ENCODE data around the gene TDRD3.
"Not testable (repeated sequence)": the region's sequence is repeated elsewhere in the genome, so short reads cannot be mapped to it uniquely, and the experiment has no call there.

TDRD3 gene
- long read RNA-seq, donor 1, partial matches to known transcripts = 10 of 12 reads
- long read RNA-seq, donor 1, other reads (novel, unspliced or antisense) = 0 of 12 reads
- long read RNA-seq, donor 2 = 0 reads
- long read RNA-seq, donor 3, partial matches to known transcripts = 0 of 1 reads
- long read RNA-seq, donor 3, other reads (novel, unspliced or antisense) = 0 of 1 reads
- long read RNA-seq, donor 4, partial matches to known transcripts = 12 of 12 reads
- long read RNA-seq, donor 4, other reads (novel, unspliced or antisense) = 0 of 12 reads
- long read RNA-seq, donor 5, partial matches to known transcripts = 0 of 1 reads
- long read RNA-seq, donor 5, other reads (novel, unspliced or antisense) = 0 of 1 reads
- long read RNA-seq, donor 6, partial matches to known transcripts = 0 of 2 reads
- long read RNA-seq, donor 6, other reads (novel, unspliced or antisense) = 0 of 2 reads
- long read RNA-seq, donor 7, partial matches to known transcripts = 7 of 8 reads
- long read RNA-seq, donor 7, other reads (novel, unspliced or antisense) = 0 of 8 reads
- long read RNA-seq, donor 8 = 0 reads

DNA sequence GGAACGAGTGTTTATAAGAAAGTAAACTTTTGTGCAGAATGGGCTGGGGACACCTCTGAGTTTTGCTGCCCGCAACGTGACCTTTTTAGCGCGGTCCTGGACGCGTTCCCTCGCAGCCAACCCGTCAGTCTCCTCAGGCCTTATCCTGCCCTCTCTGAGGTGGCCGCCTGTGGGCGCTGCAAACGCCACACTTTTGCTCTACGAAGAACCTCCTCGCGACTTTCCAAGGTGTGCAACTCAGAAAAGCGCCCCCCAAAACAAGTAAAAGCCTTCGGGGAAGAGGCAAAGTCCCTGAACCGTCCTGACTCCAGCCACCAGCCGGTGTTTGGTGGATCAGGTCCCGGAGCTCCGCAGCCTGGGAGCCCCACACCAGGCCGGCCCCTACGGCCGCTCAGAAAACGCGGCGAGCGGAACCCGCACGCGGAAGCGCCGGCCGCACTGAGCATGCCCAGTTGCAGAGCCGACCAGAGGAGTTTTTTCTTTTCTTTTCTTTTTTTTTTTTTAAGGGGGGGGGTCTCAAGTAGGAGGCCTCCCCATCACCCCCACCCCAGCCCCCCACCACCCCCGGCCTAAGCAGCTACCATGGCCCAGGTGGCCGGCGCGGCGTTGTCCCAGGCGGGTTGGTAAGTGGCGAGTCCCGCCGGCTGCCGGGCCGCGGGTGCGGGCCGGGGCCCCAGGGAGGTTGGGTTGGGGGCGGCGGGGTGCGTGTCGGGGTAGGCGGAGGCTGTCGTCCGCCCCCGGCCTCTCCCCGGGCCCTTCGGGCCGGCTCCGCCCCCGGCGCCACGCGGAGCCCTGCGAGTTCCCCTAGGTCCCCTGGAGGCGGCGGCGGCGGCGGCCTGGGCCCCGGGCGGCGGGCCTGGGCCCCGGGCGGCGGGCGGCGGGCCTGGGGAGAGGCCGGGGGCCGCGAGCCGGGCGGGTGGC lies at the start of gene TDRD3:
TSS of gene TDRD3 (plus strand) at position 438 of the 921 bp plus-strand sequence. CDS start at position 583, 145 bp downstream.
- peak; percentile 98 for DNase-seq

DNA sequence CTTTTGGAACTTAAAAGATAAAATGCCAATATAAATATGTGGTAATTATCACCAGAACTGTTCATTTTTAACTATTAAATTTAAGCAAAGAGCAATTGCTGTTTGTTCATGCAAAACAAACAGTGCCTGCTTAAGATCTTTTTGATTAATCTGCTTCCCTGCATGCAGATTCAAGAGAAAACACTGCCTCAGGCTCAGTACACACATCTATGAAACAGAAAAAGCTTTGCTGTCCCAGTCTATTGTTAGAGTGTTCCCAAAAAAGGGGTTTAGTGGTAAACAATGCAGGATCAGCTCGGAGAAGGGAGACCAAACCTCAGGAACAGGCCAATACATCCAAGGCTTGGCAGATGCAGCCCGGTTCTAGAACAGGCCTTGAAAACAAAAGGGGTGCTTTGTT lies 49.3 kb upstream of the TDRD3 start:
- DNase-seq = no peak

DNA sequence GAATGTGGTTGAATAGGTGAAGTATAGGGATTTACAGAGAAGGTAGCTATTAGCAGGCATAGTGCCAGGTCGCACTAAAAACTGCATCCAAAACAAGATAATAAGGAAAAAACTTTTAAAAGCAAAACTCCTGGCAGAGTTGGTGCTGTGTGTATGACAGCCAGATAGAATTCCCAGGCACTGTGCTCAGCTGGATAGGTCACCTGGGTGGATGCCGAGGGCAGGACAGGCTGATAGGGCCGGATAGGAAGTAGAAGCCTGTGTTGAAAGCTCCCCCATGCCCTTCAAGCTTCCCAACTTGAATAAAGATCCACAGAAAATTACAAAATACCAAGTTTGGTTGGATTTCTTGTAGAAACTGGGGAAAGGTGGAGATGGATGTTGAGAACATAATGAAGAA lies 48.9 kb upstream of the TDRD3 start:
- no peak for DNase-seq

DNA sequence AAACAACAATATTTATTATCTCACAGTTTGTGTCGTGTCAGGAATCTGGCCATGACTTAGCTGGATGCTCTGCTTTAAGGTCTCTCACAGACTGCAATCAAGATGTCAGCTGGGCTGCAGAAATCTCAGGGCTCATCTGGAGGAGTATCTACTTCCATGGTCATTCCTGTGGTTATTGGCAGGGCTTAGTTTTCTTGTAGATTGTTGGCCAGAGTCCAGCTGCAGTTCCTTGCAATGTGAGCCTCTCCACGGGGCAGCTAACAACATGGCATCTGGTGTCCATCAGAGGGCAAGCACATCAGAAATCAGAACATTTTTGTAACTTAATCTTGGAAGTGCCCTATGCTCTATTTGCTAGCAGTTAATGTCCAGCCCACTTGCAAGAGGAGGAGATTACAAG lies 45.7 kb upstream of the TDRD3 start:
- no peak for DNase-seq

DNA sequence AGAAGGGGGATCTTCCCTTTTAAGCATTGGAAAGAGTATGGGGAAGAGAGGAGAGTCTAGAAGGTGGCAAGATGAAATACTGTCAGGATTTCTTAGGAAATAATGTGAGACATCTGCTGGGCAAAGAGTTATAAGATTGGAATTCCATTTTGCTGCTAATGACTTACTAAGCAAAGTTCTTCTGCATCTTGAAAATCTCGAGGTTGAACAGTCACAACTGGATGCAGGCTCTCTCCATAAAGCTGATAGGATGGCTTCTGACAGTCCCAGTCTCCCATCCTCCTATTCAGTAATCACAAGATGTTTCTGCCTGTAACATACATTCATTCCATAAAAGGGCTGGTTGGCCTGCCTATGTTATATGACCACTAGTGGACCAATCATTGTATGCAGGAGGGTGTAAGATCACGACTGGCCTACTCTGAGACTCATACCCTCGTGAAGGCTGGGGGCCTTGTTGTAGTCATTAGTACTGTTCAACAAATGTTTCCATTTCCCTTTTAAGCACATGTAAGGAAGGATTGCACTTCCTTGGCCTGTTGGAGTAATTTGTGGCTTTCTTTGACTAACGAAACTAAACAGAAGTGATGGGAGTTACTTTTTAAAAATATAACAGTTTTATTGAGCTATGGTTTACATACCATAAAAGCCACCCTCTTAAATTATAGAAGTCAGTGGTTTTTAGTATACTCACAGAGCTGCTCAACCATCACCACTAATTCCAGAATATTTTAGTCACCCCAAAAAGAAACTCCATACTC lies 45.0 kb upstream of the TDRD3 start:
- DNase-seq = no peak

DNA sequence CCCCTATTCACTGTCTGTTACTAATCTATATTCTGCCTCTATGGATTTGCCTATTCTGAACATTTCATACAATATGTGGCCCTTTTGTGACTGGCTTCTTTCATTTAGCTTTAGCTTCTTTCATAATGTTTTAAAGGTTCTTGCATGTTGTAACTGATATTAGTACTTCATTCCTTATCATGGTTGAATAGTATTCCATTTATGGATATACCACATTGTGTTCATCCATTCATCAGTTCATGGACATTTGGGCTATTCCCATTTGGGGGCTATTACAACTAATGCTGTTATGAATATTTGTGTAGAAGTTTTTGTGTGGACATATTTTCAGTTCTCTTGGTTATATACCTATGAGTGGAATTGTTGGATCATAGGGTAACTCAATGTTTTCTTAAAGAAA lies 44.4 kb upstream of the TDRD3 start:
- no peak for DNase-seq

DNA sequence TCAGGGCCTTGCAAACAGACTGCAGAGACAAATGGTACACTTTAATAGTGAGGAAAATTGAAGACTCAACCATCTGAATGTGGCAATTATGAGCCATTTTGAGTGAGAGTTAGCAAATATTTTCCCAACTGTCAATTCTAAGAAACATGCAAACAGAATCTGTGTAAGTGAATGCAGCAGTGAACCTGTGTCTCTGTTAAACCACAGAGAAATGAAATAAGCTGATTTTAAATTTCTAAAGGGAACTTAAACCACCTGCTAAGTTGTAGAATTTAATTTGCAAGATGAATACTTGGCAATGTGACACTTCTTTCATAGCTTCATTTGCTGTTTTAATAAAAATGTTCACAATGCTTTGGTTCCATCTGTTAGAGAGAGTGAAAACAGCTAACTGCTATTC lies 42.0 kb upstream of the TDRD3 start:
- no peak for DNase-seq

DNA sequence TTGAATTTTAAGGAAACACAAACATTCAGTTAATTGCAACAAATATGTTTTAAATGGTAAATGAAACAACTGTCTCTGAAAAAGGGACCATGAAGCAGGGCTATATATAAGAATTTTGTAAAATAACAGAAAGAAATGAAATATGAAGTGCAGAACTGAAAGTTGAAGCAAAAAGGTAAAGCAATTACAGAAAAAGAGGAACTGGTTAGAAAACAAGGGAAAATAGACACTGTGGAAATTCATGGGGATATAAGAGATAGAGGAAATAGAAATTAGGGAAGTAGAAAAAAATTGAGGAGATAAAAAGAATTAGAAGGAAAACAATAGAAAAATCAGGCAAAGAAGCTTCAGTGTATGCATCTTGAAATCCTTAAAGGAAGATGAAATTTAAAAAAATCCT lies 40.0 kb upstream of the TDRD3 start:
- no peak for DNase-seq

DNA sequence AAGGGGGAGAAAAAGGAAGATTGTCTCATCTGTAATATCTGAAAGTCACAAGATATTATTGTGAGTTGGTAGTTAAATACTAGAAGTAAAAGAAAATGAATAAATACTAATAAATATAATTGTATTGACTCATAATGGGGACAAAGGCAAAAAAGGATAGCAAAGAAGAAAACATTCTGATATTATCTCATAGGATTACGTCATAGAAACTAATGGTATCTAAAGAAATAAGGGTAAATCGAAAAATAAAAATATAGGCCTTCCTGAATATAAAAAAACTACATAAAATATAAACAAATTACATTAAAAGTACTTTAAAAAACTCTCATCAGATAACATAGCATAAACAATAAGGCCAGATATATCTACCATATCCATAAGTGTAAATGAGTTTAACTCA lies 38.6 kb upstream of the TDRD3 start:
- DNase-seq = no peak

DNA sequence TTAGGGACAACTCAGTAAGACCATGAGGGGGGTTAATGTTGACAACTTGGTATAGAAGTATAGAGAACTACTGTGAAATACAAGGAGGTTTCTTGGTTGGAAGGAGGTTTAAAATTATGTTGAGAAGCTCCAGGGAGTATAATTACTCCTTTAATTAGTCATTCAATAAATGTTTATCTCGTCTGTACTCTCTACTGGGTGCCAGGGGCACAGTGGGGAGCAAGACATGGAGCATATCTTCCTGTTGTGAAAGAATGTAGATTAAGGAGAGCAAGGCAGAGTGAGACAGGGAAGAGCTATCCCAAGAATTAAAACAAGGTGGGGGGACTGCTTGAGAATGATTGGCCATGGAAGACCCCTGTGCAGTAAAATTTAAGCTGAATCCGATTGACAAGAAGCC lies 33.7 kb upstream of the TDRD3 start:
- DNase-seq = no peak

DNA sequence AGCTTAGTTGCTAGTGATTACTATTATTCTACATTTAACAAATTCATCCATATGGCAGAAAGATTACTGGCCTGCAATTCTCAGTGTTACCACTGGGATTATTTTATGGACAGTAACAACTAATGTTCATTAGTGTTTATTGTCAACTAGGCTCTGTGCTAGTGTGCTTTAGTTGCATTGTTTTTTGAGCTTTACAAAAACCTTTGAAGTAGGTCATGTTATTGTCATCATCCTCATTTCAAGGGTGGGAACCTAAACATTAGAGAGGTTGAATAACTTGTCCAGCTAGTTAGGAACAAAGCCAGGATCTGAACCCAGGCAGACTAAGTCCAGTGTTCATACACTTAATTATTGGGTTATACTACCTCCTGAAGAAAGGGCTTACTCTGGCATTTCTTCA lies 27.8 kb upstream of the TDRD3 start:
- DNase-seq = no peak

DNA sequence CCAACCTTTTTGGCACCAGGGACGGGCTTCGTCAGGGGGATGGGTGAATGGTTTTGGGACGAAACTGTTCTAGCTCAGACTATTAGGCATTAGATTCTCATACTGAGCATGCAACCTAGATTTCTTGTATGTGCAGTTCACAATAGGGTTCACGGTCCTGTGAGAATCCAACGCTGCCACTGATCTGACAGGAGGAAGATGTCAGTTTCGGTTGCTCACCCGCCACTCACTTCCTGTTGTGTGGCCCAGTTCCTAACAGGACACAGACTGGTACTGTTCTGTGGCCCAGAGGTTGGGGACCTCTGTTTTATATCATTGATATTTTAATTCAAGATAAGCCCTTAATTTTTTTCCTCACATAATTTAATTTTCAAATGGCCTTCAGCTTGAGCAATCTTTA lies 26.7 kb upstream of the TDRD3 start:
- no peak for DNase-seq

DNA sequence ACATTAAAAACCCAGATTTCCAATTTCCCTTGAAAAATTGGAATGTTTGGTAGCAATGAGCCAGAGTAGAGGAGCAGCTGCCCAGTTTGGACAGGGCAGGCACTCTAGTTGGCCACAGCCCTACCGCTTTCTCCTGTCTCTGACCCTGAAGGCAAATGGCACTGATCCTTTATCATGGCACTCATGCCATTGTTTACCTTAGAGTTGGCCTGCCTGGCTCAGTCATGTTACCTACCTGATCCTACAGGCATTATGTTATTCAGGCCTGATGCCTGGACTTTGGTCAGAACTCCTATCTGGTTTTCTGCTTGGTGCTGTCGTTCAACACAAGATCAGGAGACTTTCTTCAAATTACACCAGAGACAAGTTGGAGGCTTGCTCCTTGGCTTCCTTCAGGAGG lies 24.9 kb upstream of the TDRD3 start:
- no peak for DNase-seq

DNA sequence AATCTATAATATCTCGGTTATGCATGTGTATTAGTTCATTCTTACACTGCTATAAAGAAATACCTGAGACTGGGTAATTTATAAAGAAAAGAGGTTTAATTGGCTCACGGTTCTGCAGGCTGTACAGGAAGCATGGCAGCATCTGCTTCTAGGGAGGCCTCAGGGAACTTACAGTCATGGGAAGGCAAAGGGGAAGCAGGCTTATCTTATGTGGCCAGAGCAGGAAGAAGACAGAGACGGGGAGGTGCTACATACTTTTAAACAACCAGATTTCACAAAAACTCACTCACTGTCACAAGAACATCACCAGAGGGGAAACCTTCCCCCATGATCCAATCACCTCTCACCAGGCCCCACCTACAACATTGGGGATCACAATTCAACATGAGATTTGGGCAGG lies 17.7 kb upstream of the TDRD3 start:
- DNase-seq = not testable (repeated sequence)

DNA sequence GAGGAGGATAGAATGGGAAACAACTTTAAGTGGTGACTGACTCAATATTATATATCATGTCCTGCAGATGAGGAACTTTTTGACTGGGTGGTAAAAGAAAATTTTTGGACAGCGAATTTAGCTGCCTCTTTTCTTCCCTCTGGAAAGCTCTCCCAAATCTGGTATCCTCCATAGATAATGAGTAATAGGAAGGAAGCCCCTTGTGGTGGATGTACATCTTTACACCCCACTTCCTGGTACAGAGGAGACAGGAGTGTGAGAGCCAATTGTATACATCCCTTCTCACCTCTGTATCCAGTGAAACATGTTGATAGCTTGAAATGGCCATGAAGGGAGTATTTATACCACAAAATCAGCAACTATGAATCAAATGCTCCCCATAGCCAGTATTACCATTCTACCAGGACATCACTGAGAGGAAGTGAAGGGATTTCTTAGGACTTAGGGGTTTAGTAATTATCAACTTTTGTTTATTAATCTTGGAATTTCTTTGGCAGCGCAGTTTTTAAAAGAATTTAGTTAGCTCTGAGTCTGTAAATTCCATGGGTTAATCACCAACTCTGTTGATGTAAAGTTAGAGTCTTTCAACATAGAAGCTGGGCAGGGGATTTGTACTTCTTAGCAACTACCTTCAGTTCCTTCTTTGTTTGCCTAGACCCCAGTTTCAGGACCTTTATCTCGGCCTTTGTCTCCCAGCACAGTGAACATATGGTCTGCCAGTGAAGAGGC lies 17.0 kb upstream of the TDRD3 start:
- no peak for DNase-seq

DNA sequence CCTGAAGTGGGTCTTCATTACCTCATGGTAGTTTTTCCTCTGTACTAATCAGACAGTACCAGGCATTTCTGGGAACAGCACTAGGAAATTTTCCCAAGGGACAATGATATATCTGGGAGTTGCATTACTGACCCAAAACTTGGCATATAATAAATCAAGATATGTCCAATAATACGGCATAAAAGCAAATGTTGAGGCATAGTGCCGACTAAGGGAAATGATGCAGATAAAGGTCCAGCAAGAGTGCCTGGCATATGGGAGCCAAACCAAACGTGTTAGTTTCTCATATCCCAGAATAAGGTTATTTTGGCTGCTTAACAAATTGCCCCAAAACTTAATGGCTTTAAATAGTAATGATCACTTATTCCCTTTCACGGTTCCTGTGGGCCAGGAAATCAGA lies 12.1 kb upstream of the TDRD3 start:
- no peak for DNase-seq

DNA sequence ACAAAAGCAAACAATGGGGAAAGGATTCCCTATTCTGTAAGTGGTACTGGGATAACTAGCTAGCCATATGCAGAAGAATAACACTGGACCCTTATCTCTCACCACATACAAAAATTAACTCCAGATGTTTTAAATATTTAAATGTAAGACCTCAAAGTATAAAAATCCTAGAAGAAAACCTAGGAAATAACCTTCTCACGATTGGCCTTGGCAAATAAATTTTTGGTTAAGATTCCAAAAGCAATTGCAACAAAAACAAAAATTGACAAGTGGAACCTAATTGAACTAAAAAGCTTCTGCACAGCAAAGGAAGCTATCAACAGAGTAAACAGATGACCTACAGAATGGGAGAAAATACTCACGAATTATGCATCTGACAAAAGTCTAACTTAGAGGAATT lies 10.8 kb upstream of the TDRD3 start:
- DNase-seq = no peak

DNA sequence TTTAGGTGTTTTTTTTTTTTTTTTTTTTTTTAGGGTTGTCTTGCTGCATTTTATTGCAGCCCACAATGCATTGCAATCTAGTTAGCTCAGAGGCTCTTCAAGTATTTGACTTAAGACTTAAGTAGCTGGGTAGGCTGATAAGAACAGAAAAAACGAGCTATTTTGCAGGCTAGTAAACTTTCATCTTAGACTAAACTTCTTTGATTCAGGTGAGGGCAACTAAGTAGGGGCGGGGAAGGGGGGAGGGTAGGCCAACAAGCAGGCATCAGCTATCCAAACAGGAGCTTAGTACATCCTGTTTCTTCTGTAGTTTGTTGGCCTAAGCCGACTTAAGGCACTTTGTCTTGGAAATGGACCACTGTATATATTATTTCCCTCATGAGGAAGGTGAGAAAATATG lies 4.9 kb upstream of the TDRD3 start:
- DNase-seq = no peak

DNA sequence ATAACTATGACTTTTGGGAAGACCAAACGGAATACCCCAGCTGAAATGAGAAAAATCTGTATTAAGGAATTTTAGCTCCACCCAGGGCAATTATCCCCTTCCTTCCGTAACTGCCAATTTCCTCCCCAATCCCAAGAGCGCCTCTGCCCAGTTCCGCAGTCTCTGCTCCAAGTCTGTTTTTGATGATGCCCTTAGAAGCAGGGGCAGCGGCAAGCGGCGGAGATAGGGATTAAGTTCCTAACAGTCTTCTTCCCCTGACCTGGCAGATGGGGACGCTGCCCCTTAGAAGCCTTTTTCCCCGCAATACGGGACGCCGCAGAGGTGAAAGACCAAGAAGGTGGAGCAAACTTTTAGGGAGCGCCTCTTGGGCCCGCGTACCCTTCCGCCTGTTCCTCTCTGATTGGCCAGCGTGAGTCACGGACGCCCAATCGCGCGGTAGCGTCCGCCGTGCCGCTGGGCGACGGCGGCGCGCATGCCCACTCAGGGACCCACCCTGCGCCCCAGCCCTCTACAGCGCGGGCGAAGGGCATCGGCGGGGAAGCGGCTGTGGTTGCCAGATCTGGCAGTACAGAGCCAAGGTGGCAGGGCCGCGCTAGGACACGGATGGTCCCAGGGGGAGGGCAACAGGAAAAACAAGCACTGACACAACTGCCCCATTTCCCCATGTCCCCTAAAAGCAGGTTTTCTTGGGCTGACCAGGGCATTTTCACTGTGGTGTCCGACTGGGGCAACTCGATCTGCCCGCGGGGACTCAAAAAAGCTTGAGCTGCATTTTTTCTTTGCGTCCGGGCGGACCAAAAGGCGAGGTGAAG lies 843 bp upstream of the TDRD3 start:
- DNase-seq = peak; percentile 96

DNA sequence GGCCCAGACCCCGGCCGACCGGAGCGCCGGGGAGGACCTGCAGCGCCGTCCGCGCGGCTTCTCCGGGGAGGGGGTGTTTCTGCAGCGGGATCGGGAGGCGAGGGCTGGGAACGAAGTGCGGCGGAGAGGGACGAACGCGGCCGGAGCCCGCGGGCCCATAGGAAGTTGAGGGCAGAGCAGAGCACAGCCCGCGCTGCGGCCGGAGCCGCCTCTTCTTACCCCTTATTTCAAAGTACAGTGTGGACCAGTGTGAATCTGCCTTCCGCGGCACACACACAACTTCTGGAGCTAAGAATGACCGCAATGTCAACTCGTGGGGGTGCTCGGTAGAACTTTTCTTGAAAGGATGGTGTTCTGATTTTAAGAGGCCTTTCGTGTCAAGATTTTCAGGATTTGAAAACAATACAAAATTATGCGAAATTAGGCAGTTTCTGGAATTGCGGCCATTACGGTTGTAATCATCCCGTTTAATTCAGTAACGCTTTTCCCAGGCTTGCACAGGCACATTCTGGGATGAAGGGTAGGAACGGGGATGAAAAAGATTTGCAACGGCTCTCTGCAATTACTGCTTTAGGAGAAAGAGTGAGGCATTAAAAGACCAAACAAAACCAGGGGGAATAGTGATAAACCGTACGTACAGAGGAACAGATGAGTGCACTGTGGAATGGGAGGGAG lies 821 bp downstream of the TDRD3 start:
- DNase-seq = peak; percentile 89
